ENCODE results near the gene ALAD.

ALAD gene

DNA sequence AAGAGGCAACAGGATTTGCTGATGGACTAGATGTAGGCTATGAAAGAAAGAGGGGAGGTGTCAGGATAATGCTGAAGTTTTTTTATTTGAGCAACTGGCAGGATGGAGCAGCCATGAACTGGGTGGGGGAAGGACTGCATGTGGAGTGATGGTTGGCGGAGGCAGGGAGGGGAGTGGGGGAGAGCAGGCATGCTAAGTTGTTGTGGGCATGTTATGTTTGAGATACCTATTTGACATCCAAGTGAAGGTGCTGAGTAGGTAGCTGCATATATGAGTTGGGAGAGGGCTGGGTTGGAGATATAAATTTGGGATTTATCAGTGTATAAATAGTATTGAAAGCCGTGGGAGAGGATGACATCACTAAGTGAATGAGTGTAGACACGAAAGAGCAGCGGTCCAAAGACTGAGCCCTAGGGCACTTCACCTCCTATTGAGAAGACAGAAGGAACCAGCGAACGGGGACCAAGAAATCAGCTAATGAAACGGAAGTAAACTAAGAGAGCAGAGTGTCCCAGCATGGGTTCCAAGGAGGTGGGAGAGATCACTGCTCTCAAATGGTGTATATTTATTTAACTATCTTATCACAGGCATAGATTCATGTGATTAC lies 44.3 kb downstream of the ALAD start:
- in situ Hi-C loops (cut with HindIII; ENCODE audit: low sequenced_read_pairs), result no loop called here
- DNase-seq (ENCODE audit: low read depth, low spot score), result no peak
- TF ChIP-seq, protein P1, sequence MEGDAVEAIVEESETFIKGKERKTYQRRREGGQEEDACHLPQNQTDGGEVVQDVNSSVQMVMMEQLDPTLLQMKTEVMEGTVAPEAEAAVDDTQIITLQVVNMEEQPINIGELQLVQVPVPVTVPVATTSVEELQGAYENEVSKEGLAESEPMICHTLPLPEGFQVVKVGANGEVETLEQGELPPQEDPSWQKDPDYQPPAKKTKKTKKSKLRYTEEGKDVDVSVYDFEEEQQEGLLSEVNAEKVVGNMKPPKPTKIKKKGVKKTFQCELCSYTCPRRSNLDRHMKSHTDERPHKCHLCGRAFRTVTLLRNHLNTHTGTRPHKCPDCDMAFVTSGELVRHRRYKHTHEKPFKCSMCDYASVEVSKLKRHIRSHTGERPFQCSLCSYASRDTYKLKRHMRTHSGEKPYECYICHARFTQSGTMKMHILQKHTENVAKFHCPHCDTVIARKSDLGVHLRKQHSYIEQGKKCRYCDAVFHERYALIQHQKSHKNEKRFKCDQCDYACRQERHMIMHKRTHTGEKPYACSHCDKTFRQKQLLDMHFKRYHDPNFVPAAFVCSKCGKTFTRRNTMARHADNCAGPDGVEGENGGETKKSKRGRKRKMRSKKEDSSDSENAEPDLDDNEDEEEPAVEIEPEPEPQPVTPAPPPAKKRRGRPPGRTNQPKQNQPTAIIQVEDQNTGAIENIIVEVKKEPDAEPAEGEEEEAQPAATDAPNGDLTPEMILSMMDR (IDR thresholded peaks at IDR 0.05; ENCODE audit: low read depth, low read length), result no peak
- no peak overlapping the region for H3K4me3 ChIP-seq (ENCODE audit: low read depth, low read length)

DNA sequence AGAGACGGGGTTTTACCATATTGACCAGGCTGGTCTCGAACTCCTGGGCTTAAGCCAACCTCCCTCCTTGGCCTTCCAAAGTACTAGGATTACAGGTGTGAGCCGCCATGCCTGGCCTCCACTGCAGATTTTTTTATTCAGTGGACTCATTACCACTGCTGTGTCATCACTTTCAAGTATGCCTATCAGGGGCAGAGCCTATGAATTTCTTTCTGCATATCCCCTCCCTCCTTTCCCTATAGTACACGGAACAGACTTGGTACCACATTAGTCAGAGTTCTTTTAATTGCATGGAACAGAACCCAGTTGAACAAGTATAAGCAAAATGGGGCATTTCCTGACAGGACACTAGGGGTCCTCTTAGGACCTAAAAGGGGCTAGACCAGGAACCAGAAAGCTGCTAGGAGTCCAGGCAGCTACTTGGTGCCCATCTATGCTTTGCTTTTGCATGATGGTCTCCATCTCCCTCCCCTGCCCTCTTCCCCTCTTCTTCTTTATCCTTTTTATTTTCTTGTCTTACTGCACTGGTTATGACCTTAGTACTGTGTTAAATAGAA lies 46.0 kb downstream of the ALAD start:
- H3K4me3 ChIP-seq (ENCODE audit: low read depth, low read length), result no peak overlapping the region
- DNase-seq (ENCODE audit: low read depth, low spot score), result peak; percentile 6
- in situ Hi-C loops (cut with HindIII; ENCODE audit: low sequenced_read_pairs), result no loop called here
- TF ChIP-seq, protein P1 (IDR thresholded peaks at IDR 0.05; ENCODE audit: low read depth, low read length), result peak; percentile 26

DNA sequence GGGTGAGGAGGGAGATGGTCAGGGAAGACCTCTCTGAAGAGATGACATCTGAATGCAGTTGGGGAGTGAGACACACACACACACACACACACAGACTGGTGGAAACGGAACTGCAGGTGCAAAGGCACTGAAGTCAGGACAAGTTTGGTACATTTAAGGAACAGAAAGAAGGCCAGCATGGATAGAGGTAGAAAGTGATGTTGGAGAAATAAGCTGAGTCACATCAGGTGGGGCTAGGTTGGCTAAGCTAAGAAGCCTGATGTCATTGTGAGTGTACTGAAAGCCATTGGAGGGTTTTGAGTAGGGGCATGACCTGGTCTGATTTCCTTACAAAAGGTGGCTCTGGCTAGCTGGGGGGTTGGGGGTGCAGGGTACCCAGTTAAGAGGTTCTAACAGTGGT lies 48.7 kb downstream of the ALAD start:
- TF ChIP-seq, protein P1 (IDR thresholded peaks at IDR 0.05; ENCODE audit: low read depth, low read length), result no peak
- in situ Hi-C loops (cut with HindIII; ENCODE audit: low sequenced_read_pairs), result no loop called here
- H3K4me3 ChIP-seq (ENCODE audit: low read depth, low read length), result no peak overlapping the region
- DNase-seq (ENCODE audit: low read depth, low spot score), result no peak

DNA sequence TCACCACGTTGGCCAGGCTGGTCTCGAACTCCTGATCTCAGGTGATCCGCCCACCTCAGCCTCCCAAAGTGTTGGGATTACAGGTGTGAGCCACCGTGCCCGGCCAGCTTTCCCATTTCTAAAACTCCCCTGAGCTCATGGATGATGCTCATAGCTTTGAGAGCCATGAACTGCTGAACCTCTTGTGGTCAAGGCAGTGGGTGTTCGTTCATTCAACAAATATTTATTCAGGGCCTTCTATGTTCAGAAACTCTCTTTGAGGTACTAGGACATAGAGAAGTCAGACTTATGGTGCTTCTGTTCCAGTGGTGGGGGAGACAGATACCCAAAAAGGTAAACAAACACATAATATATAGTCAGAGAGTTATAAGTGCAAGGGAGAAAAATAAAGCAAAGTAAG lies 49.1 kb downstream of the ALAD start:
- TF ChIP-seq, protein P1 (IDR thresholded peaks at IDR 0.05; ENCODE audit: low read depth, low read length), result no peak
- no peak overlapping the region for H3K4me3 ChIP-seq (ENCODE audit: low read depth, low read length)
- in situ Hi-C loops (cut with HindIII; ENCODE audit: low sequenced_read_pairs), result no loop called here
- no peak for DNase-seq (ENCODE audit: low read depth, low spot score)

DNA sequence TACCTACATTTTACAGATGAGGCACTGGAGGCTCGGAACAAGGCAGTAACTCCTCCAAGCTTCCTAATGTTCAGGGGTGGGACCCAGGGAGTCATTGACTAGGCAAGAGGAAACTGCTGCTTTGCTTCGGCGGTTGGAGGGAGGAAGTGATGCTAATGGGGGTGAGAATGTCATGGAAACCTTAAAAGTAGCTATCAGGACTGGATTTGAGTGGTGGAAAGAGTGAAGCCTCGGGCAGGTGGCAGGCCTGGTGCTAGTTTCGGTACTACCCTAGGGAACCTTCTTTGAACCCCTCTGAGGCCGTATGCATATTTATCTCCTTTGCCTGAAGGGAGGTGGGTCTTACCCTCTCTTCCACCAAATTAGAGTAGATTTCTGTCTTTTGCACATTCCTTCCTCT lies 50.1 kb downstream of the ALAD start:
- TF ChIP-seq, protein P1 (IDR thresholded peaks at IDR 0.05; ENCODE audit: low read depth, low read length), result no peak
- in situ Hi-C loops (cut with HindIII; ENCODE audit: low sequenced_read_pairs), result no loop called here

DNA sequence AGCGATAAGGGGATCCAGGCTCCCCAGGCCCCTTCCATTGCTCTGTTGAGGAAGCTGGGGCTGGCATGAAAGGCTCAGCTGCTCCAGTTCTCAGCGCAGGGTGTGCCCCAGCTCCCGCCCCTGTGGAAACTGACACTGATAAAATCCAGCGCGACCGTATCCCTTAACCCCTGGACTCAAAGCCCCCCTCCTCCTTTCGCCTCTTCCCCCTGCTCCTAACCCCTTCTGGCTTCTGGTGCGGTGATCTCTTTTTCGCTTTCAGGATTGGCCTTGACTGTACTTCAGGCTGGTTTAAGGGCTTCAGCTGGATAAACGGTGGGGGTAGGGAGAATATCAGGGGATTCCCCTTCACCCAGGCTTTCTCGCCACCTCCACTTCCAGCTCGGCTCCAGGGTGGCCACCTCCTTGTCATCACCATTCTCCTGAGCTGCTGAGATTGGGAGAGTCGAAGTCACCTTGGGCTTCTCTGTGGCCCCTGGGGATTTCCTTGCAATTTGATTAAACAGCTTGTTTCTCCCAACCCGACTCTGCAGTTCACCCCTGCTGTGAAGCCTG lies 50.9 kb downstream of the ALAD start:
- in situ Hi-C loops (cut with HindIII; ENCODE audit: low sequenced_read_pairs), result no loop called here
- TF ChIP-seq, protein P1 (IDR thresholded peaks at IDR 0.05; ENCODE audit: low read depth, low read length), result no peak
- no peak for DNase-seq (ENCODE audit: low read depth, low spot score)
- no peak overlapping the region for H3K4me3 ChIP-seq (ENCODE audit: low read depth, low read length)

More for the DNA sequence above, 50.1 kb downstream of the ALAD start:
- DNase-seq (ENCODE audit: low read depth, low spot score), result no peak
- H3K4me3 ChIP-seq (ENCODE audit: low read depth, low read length), result no peak overlapping the region
